ENCODE data around the gene SBK1.
"Not testable (repeated sequence)": the region's sequence is repeated elsewhere in the genome, so short reads cannot be mapped to it uniquely, and the experiment has no call there.

The SBK1 gene

GRCh38 chr16:28362600-28362999 lies 70.3 kb downstream of the SBK1 start:
- not testable (repeated sequence) for DNase-seq

- DNase-seq: not testable (repeated sequence)
Observed at GRCh38 chr16:28363408-28363807, 71.1 kb downstream of the SBK1 start, which contains the start of gene NPIPB6. Gene NPIPB6, minus strand, starts transcription at chr16:28363508. Its CDS starts 686 bp downstream, at chr16:28362822.

GRCh38 chr16:28364268-28365173 lies 72.2 kb downstream of the SBK1 start:
- not testable (repeated sequence) for DNase-seq

- not testable (repeated sequence) for DNase-seq
Observed at GRCh38 chr16:28367926-28368325, 75.6 kb downstream of the SBK1 start.
